Keratinocyte (primary cell): Measurements from ENCODE around the gene ZEB2.

Experiments used
- CTCF ChIP-seq, 3 experiments: IDR thresholded peaks in 1 of 3; conservative IDR thresholded peaks in 1 of 3; optimal IDR thresholded peaks in 1 of 3; 2 replicates in 2 of 3; 3 replicates in 1 of 3; pipeline versions ENCODE3 to v1.5.1; 2011; ENCODE audit warnings: low read length in 3 of 3, mild to moderate bottlenecking in 3 of 3, moderate library complexity in 2 of 3, control low read depth in 1 of 3, inconsistent platforms in 1 of 3; ENCODE audit not compliant: insufficient read depth in 2 of 3; ENCODE audit errors: extremely low read depth in 1 of 3
- EZH2 ChIP-seq: IDR thresholded peaks from one replicate; pipeline ENCODE4 v1.6.1; 2012; ENCODE audit warnings: inconsistent platforms, mild to moderate bottlenecking, low read length, moderate library complexity

DNA sequence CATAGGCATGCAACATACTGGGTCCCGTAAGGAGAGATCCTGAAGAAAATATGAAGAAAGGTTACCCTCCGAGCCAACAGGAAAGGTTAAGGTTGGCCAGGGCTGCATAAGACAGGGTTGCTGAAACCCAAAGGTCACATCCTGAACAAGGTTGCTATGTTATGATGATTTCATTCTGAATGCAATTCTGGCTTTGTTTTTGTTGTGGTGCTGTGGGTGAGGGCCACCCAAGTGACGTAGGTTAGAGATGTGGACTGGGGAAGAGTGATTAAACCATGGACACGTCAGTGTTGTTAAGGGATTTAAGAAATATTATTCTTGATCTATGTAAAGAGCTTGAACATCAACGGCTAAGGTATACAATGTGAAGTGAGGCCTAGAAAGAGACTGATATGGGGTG lies 60.0 kb downstream of the ZEB2 start:
- TF ChIP-seq CTCF (optimal IDR thresholded peaks at IDR 0.05 in 1 of 3, IDR thresholded peaks at IDR 0.05 in 1 of 3, conservative IDR thresholded peaks at IDR 0.05 in 1 of 3; ENCODE audit: extremely low read depth in 1 of 3, insufficient read depth in 2 of 3, low read length in 3 of 3) (no peak), EZH2 (no peak)
